Common myeloid progenitor, CD34-positive (primary cell): Measurements from ENCODE around the gene ERG28.

Experiments used
- CTCF ChIA-PET: fragments of 350-600 bp; sonication (Branson Sonifier 250); formaldehyde crosslinking; loops from one replicate; lab custom pipeline; 2021; ENCODE audit warnings: antibody characterized with exemption; lab: Charles Lee
- POLR2A ChIA-PET: fragments of 350-600 bp; sonication (Branson Sonifier 250); formaldehyde crosslinking; loops from one replicate; lab custom pipeline; 2021; ENCODE audit warnings: antibody characterized with exemption; lab: Charles Lee
- DNase-seq, 3 donors: peaks; one replicate each; pipeline versions ENCODE4 v3.0.0 to v3.0.0-alpha.2; 2013
- H3K27ac ChIP-seq, 2 experiments: 1 replicate in 1 of 2; 2 replicates in 1 of 2; pipeline ENCODE4 v1.7.0; 2013; ENCODE audit warnings: inconsistent platforms in 2 of 2, low read length in 2 of 2, mild to moderate bottlenecking in 2 of 2, low read depth in 1 of 2, moderate library complexity in 1 of 2; ENCODE audit not compliant: severe bottlenecking in 2 of 2, insufficient read depth in 1 of 2, poor library complexity in 1 of 2
- H3K27me3 ChIP-seq, 5 experiments: replicated peaks in 2 of 5; 1 replicate in 3 of 5; 2 replicates in 2 of 5; pipeline versions ENCODE4 v1.6.1 to v1.7.0; 2013; ENCODE audit warnings: low read length in 4 of 5, mild to moderate bottlenecking in 2 of 5, moderate library complexity in 2 of 5, inconsistent platforms in 1 of 5; ENCODE audit not compliant: insufficient read depth in 5 of 5, control insufficient read depth in 4 of 5
- H3K36me3 ChIP-seq, 4 experiments: 1 replicate in 2 of 4; 2 replicates in 2 of 4; pipeline versions ENCODE4 v1.6.1 to v1.7.0; 2013; ENCODE audit warnings: low read length in 3 of 4, control low read depth in 1 of 4, mild to moderate bottlenecking in 1 of 4; ENCODE audit not compliant: control insufficient read depth in 4 of 4, insufficient read depth in 4 of 4
- H3K4me1 ChIP-seq, 4 experiments: 1 replicate in 3 of 4; 2 replicates in 1 of 4; pipeline versions ENCODE4 v1.6.1 to v1.7.1; 2013; ENCODE audit warnings: low read length in 3 of 4, mild to moderate bottlenecking in 3 of 4, control low read depth in 1 of 4, inconsistent platforms in 1 of 4, moderate library complexity in 1 of 4; ENCODE audit not compliant: control insufficient read depth in 4 of 4, insufficient read depth in 4 of 4; ENCODE audit errors: control extremely low read depth in 1 of 4
- H3K4me3 ChIP-seq, 7 experiments: 1 replicate in 4 of 7; 2 replicates in 3 of 7; pipeline versions ENCODE4 v1.5.1 to v1.7.0; 2013; ENCODE audit warnings: mild to moderate bottlenecking in 7 of 7, low read length in 6 of 7, moderate library complexity in 6 of 7, inconsistent platforms in 2 of 7, low read depth in 2 of 7, control low read depth in 1 of 7; ENCODE audit not compliant: insufficient read depth in 4 of 7, control insufficient read depth in 1 of 7; ENCODE audit errors: extremely low read depth in 1 of 7
- H3K9me3 ChIP-seq, 5 experiments: 1 replicate in 4 of 5; 2 replicates in 1 of 5; pipeline versions ENCODE4 v1.6.1 to v1.7.1; 2013; ENCODE audit warnings: low read length in 4 of 5, mild to moderate bottlenecking in 2 of 5, inconsistent platforms in 1 of 5, low read depth in 1 of 5, moderate library complexity in 1 of 5; ENCODE audit not compliant: control insufficient read depth in 4 of 5, insufficient read depth in 2 of 5; ENCODE audit errors: control extremely low read depth in 1 of 5
- WGBS: methylation state at CpG from one replicate; pipeline ENCODE4 v1.1.5; 2013; ENCODE audit not compliant: insufficient coverage; 5-methylcytosine and 5-hydroxymethylcytosine counted together

The ERG28 gene

GRCh38 chr14:75661499-75661814 lies 781 bp upstream of the ERG28 start:
- WGBS: 0% methylated on average over 18 of the region's 18 CpGs
- peak overlapping the region; percentile 94 to 100 (median 98) for H3K4me3 ChIP-seq
- no peaks in the 10 kb centered on the region for H3K27me3 ChIP-seq
- ChIA-PET POLR2A (no interaction called here), CTCF (interaction anchor here (1.7 to 3.1 kb wide), 2 partner anchors 84 to 100 kb away, joined by 4 to 16 read pairs; no protein-coding TSS in a partner anchor)
- H3K4me1 ChIP-seq: peaks cover 10 to 20% (median 15%) of the 10 kb centered on the region in 4 experiments
- H3K36me3 ChIP-seq: peaks cover 0 to 25% (median 11%) of the 10 kb centered on the region in 4 experiments
- DNase-seq: no peak
- H3K9me3 ChIP-seq: no peaks in the 10 kb centered on the region
- H3K27ac ChIP-seq: peak overlapping the region; percentile 88 to 95

GRCh38 chr14:75660238-75660629 lies 442 bp downstream of the ERG28 start:
- DNase-seq: no peak
- peak overlapping the region; percentile 88 to 95 for H3K27ac ChIP-seq
- H3K4me1 ChIP-seq: peaks cover 10 to 20% (median 15%) of the 10 kb centered on the region in 4 experiments
- ChIA-PET POLR2A (no interaction called here), CTCF (interaction anchor here (1.1 to 3.1 kb wide), 4 partner anchors 81 to 99 kb away, joined by 4 to 16 read pairs (median 4); partner anchors contain the start of gene FLVCR2)
- no peaks in the 10 kb centered on the region for H3K9me3 ChIP-seq
- no peaks in the 10 kb centered on the region for H3K27me3 ChIP-seq
- peaks cover 2 to 36% (median 16%) of the 10 kb centered on the region in 4 experiments for H3K36me3 ChIP-seq
- peak overlapping the region; percentile 94 to 100 (median 98) for H3K4me3 ChIP-seq
- 0% methylated on average over 2 of the region's 4 CpGs for WGBS

GRCh38 chr14:75658957-75659356 lies 1.7 kb downstream of the ERG28 start:
- CTCF ChIA-PET: interaction anchor here (1.6 to 1.9 kb wide), 3 partner anchors 36 to 170 kb away, joined by 3 to 11 read pairs (median 4); partner anchors contain the start of gene FLVCR2
- POLR2A ChIA-PET: no interaction called here
- no peak overlapping the region for H3K4me3 ChIP-seq
- DNase-seq: no peak
- peaks cover 10 to 20% (median 15%) of the 10 kb centered on the region in 4 experiments for H3K4me1 ChIP-seq
- no peaks in the 10 kb centered on the region for H3K9me3 ChIP-seq
- WGBS: no CpG with 5 or more reads among the region's 2 CpGs
- no peaks in the 10 kb centered on the region for H3K27me3 ChIP-seq
- no peak overlapping the region for H3K27ac ChIP-seq
- peaks cover 6 to 36% (median 20%) of the 10 kb centered on the region in 4 experiments for H3K36me3 ChIP-seq

- Histone ChIP-seq H3K27ac (no peak overlapping the region), H3K9me3 (no peaks in the 10 kb centered on the region), H3K27me3 (no peaks in the 10 kb centered on the region), H3K4me3 (no peak overlapping the region), H3K4me1 (peaks cover 10 to 20% (median 14%) of the 10 kb centered on the region in 4 experiments), H3K36me3 (peaks cover 6 to 42% (median 26%) of the 10 kb centered on the region in 4 experiments)
- ChIA-PET CTCF (interaction anchor here (1.0 to 9.5 kb wide), 8 partner anchors 8 to 168 kb away, joined by 3 to 221 read pairs (median 3); partner anchors contain the start of genes BATF and FLVCR2), POLR2A (no interaction called here)
- no peak for DNase-seq
- 88% methylated on average over 2 of the region's 4 CpGs for WGBS
Measured at GRCh38 chr14:75657331-75657730, 3.3 kb downstream of the ERG28 start.

GRCh38 chr14:75655235-75655634 lies 5.4 kb downstream of the ERG28 start:
- 0% methylated on average over 1 of the region's 1 CpG for WGBS
- no peaks in the 10 kb centered on the region for H3K27me3 ChIP-seq
- no peak for DNase-seq
- H3K4me3 ChIP-seq: no peak overlapping the region
- H3K9me3 ChIP-seq: no peaks in the 10 kb centered on the region
- H3K4me1 ChIP-seq: peaks cover 0 to 16% (median 7%) of the 10 kb centered on the region in 4 experiments
- ChIA-PET POLR2A (no interaction called here), CTCF (interaction anchor here (0.6 to 9.5 kb wide), 13 partner anchors 8 to 348 kb away, joined by 3 to 221 read pairs (median 4); partner anchors contain the start of gene FLVCR2)
- peaks cover 18 to 63% (median 41%) of the 10 kb centered on the region in 4 experiments for H3K36me3 ChIP-seq
- H3K27ac ChIP-seq: no peak overlapping the region

- Histone ChIP-seq H3K4me1 (peaks cover 0 to 8% (median under 1%) of the 10 kb centered on the region in 4 experiments), H3K27me3 (no peaks in the 10 kb centered on the region), H3K9me3 (no peaks in the 10 kb centered on the region), H3K4me3 (no peak overlapping the region), H3K27ac (no peak overlapping the region), H3K36me3 (peaks cover 21 to 73% (median 48%) of the 10 kb centered on the region in 4 experiments)
- ChIA-PET CTCF (interaction anchor here (0.9 to 9.5 kb wide), 16 partner anchors 9 to 523 kb away, joined by 3 to 221 read pairs (median 4); partner anchors contain the start of gene FLVCR2), POLR2A (interaction anchor here (0.7 to 1.0 kb wide), 2 partner anchors 33 to 77 kb away, joined by 3 to 6 read pairs; no protein-coding TSS in a partner anchor)
- WGBS: 14% methylated on average over 4 of the region's 4 CpGs
- peak; percentile 61 to 81 (median 72) for DNase-seq
Measured at GRCh38 chr14:75654127-75654732, 6.4 kb downstream of the ERG28 start.

GRCh38 chr14:75653563-75653962 lies 7.1 kb downstream of the ERG28 start:
- POLR2A ChIA-PET: interaction anchor here (0.7 to 1.0 kb wide), 2 partner anchors 32 to 76 kb away, joined by 3 to 6 read pairs; no protein-coding TSS in a partner anchor
- no CpG with 5 or more reads among the region's 1 CpG for WGBS
- no peak overlapping the region for H3K4me3 ChIP-seq
- H3K27ac ChIP-seq: no peak overlapping the region
- no peak for DNase-seq
- H3K36me3 ChIP-seq: peaks cover 23 to 77% (median 51%) of the 10 kb centered on the region in 4 experiments
- no peaks in the 10 kb centered on the region for H3K27me3 ChIP-seq
- no peaks in the 10 kb centered on the region for H3K9me3 ChIP-seq
- CTCF ChIA-PET: interaction anchor here (0.9 to 9.5 kb wide), 12 partner anchors 30 to 522 kb away, joined by 3 to 221 read pairs (median 4); partner anchors contain the start of gene FLVCR2
- H3K4me1 ChIP-seq: peaks cover 0 to 3% (median 0%) of the 10 kb centered on the region in 4 experiments
